OCI-M2 (cell line): ENCODE data around the gene SLC6A12.
"Not testable (repeated sequence)": the region's sequence is repeated elsewhere in the genome, so short reads cannot be mapped to it uniquely, and the experiment has no call there.

Experiments
- DNase-seq: peaks from one replicate; lab custom pipeline; 2025; ENCODE audit not compliant: unreplicated experiment; lab: John Stamatoyannopoulos, UW

The SLC6A12 gene

DNA sequence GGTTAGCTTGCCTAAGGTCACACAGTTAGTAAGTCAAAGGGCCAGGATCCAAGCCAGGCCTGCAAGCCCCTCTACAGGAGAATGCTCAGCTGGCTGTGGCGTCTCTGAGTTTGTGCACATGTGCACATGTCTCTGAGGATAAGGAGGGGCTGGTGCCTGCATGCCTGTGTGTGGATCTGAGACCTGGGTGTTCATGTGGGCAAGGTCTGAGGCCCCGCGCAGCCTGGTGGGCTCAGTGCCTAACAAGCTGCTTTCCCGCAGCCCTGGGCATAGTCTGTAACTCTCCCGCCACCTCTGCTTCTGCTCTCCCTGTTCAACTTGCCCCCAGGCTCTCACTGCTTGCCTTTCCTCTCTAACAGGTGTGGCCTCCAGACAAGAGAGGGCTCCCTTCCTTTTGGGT, 4.3 kb upstream of the SLC6A12 start:
- DNase-seq, result no peak

DNA sequence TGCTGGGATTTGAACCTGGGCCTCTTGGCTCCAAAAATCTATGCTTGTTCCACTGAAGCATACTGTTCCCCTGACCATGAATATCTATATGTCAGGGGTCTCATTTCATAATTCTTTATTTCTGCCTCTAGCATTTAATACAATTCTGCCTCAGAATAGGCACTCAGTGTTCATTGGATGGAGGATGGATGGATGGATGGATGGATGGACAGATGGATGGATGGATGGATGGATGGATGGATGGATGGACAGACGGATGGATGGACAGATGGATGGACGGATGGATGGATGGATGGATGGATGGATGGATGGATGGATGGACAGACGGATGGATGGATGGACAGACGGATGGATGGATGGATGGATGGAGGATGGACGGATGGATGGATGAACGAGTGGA, 3.1 kb upstream of the SLC6A12 start:
- not testable (repeated sequence) for DNase-seq

DNA sequence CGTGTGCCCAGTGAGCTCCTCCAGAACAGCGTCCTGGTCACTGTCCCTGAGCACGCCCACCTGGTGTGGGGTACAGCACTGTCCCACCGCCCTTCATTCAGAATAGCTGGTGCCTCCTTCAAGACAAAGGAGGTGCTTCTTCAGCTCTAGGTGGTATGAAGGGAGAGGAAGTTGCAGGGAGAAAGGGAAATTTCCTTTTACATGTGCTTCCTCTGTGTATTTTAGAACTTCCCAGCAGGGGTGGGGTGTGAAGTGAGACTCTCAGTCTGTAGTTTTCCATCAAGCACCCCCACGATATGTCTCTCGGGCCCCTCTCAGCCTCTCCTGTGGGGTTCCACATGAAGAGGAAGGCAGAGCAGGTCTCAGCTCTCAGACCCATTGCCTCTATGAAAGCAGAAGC, 1.2 kb upstream of the SLC6A12 start:
- DNase-seq, result no peak

DNA sequence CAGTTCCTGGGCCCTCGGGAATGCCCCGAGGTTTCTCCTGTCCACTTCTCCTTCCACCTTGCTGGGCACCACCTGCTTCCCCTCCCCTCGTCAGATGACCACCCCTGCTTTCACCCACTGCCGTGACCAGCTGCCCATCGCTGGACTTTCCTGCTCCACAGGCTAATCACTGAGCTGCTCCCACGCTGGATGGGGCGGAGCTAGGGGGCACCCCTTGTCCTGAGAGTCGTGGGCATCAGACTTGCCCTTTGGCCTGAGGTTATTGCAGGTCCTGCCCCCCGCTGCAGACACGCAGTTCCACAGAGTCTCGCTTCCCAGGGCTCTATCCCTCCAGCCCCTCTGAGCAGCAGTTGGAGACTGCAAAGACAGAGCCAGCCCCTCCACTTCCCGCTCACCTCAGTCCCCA, 427 bp downstream of the SLC6A12 start:
- DNase-seq, result no peak

DNA sequence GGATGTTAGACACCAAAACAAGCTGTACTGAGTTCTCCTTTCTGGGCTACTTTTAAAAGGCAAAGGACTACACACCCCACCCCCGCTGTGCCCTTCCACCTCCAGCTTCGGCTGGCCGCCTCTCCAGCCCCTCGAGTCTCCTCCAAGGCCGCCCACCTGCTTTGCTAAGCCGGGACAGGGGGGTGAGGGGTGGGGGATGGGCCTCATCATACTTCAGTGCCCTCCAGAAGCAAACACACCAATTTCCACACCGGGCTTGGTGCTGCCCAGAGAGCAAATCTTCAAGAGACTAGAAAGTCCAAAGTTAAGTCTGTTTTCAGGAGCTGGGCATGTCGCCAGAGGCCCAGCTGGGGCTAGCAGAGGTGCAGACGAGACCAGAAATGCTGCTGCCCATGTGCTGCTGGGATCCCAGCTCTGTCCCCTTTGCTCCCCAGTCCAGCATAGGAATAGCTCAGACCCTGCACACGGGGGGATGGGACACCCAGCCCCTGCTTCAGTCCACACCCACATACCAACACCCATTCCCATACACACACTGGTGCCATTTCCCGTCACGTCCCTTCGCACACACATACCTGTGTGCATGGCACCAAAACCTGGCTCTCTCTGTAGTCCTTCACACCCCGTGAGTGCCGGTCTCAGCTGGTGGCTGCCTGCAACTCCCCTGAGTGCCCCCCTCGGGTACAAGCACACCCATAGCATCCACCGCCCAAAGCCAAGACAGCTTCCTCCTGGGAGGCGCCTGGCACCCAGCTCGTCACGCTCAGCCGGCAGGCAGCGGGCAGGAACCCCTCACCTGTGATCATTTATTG, 1.0 kb downstream of the SLC6A12 start:
- no peak for DNase-seq

DNA sequence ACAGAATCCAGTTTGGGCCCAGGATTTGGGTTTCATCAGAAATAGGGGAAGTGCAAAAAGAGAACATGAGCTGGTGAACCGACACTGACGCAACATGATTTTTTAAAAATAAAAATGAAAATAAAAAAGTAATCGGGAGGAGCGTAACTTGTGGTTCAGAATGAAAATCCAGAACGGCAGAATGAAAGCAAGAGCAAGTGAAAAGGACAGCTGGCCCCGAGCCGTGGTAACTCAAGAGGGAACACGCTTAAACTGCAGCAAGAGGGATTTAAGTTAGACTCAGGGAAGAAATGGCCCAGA, 1.6 kb downstream of the SLC6A12 start:
- DNase-seq, result no peak

DNA sequence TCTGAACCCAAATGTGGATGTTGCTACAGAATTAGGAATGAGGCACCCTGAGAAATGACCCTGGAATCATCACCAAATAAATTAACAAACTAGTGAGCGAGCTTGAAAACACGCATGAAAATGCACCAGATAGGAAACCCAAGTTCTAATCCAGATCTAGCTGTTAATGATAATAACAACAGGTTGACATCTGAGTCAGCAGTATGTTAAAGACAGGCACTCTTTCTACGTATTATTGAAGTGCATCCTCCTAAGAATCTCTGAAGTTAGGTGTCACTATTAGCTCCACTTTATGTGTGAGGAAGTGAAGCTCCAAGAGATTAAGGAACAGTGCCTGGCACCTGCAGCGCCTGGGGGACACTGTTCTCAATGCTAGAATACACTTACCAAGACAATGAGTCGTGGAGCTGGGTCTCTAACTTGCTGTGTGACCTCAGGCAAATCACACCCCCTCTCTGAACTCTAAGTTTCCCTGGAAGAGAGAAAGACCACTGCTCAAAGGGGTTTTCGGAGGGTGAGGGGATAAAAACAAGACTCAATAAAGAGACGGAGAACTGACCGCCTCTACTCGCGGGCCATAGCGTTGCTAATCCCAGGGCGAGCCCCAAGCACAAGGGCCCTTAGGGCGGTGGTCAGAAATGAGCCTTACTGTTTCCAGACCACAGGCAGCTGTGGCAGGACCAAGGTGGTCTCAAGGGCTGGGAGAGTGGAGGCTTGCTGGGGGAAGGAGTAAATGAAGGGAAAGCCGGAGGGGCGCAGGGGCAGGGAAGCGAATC, 2.1 kb downstream of the SLC6A12 start:
- no peak for DNase-seq

DNA sequence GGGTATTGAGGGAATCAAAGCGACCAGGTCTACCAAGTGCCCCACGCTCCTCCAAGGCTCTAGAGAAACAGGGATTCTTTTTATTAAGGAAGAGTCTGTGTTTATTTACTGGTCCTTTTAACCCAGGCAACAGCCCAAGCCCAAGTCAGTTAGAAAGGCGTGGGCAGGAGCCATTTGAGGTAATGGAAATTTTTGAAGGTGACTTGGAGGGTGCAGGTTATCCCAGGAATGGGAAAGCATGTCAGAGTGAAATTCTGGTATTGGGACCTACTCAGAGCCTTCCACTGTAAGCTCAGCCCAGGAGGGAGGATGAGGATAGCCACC, 2.9 kb downstream of the SLC6A12 start:
- DNase-seq, result no peak

DNA sequence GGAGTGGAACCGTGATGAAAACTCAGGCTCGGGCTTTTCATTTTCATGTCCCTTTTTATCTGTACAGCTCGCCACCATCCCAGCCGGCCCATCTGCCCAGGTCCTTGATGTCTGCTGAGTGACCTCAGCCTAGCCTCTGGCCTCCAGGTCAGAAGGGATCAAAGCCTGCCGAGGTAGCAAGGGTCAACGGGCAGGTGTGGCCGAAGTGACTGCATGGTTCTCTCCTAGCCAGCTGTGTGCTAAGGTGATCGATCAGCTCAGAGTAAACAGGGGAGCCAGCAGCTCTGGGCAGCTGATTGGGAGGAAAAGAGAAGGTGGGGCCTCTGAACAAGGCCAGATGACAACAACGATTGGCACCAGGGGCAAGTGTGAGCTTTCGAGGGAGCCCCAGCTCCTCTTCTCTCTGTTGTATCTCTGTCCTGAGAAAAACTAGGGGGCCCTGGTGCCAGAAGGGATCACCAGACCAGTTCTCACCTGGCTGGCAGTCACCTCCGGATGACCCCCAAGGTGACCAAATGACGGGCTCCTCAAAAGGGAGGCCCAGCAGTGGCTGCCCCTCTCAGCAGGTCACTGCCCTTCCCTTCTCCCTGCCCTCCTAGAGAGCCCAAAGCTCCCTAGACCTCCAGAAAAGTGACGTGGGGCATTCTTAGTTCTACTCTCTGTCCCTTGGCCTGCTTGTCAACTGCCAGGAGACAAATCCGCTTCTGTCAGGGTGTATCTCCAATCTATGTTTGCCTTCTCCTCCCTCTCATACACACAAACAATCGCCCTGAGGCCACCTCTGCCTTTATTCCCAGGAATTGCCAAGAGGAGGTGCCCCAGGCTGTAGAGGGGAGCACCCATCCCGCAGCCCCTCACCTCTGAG, 3.4 kb downstream of the SLC6A12 start:
- DNase-seq, result no peak

DNA sequence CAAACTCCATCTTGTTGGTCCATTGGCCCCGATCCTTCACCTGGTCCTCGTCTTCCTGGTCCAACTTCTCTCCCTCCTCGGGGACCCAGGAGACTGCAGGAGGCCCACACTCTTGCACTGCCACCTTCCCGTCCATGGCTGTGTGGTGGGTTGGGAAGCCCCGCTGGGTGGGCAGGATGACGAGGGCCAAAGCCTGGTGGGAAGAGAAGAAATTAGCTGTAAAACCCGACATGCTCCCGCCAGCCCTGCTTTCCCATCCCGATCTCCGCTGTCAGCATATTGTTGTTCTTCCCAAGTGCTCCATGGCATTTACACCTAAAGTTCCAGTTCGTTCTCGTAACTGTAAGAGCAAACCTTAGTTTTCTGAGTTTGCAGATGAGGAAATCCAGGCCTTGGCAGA, 4.1 kb downstream of the SLC6A12 start:
- no peak for DNase-seq

DNA sequence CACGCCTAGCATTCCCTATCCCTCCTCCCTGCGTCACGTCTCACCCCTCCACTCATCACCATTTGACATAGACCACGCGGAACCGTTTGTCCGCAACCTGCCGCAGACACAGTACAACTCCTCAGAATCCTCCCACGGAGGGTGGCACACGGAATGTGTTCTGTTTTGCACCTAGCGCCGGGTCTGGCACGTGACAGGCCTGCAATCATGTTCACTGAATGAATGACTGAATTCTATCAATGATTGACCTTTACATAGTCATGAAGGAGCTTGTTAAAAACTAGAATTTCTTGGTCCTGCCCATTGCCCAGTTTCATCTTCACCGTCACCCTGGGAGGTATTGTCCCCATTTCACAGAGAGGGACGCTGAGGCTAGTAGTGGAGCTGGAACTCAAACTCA, 4.7 kb downstream of the SLC6A12 start:
- DNase-seq, result no peak

DNA sequence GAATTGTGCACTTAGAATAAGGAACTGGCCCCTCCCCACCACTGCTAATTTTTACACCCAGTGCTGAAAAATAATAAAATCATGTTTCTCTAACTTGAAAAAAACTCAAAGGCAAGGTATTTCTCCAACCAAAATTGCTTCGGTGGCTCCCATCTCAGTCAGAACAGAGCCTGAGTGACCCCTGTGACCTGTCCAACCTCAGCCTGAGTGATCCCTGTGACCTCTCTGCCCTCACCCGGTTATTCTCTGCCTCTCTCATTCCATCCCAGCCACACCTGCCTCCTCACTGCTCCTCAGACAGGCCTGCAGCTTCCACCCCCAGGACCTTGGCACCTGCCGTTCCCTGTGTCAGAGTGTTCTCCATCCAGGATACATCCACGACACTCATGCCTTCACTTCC, 5.1 kb downstream of the SLC6A12 start:
- no peak for DNase-seq

DNA sequence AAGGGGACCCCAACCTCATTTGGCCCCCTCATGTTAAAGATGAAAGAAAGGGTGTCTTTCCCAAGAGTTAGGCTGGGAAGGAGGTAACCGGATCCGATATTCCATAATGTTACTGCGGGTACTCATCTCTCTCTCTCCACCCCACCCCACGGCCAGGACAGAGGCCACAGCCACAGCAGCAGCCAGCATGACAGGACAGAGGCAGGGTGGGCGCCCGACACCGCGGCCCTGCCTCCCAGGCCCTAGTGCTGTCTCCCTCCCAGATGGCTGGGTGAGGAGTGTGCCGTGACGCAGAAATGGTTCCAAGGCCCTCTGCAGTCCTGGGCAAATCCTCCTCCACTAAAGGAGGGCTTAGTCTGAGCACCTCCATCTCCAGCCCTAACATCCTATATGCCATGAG, 6.2 kb downstream of the SLC6A12 start:
- no peak for DNase-seq

DNA sequence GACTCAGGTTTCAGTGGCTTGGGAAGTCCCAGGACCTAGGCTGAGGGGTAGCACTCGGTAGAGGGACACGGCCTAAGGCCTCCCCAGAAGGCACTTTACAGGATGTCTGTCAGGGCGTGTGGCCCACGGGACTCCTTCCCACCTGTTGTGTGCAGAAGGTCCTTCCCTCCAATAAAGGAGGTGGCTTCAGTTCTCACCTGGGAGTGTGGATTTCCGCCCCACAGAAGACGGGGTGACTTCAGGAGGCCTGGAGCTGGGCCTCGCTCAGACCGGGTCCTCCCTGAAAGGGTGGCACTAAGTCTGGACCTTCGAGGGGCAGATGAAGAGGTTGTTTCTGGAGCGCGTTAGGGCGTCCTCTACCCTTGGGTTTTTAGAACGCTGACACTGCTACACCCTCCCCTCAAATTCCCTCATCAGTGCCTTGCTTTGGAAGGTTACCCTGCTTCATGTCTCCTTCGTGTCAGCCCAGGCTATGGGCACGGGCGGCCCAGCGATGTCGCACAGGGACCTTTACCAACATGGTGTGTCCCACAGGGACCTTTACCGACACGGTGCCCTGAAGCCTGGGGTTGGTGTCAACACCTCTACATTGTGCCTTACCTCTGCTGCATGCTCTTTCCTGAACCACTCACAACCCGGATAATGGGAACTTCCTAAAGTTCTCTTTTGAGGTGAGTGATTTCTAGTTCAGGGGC, 7.1 kb downstream of the SLC6A12 start:
- DNase-seq, result no peak

DNA sequence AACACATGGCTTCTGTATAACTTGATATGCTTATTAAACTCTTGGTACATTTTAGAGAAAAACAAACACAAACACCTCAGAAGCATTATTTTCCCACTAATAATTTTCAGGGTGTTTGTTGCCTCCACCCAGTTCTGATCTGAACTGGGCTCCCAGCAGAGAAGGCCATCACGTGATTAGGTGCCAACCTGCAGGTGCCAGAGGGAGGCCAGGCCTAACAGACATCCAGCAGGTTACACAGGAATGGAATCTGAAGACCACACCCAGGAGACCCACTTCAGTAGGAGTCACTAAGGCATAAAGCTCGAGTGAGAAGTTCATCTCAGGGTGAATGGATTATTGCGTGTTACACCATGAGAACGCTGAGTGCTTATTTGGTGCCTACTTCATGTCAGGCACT, 8.9 kb downstream of the SLC6A12 start:
- DNase-seq, result no peak

DNA sequence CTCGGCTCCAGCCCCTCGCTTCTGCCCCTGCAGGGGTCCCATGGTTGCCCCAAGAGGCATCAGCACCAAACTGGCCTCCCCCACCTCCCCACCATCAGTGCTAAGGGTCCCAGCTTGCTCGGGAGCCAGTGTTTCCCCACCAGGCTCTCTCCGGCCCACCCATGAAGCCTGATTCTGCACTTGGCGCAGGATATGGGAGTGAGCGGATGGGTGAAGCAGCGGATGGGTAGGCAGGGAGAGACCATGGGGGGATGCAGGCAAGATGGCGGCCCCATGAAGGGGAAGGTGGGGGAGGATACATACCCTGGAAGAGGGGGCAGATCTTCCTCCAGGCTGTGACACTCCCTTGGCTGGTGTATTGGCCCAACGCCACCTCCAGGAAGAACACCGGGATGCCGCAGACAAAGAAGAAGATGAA, 9.7 kb downstream of the SLC6A12 start:
- no peak for DNase-seq

DNA sequence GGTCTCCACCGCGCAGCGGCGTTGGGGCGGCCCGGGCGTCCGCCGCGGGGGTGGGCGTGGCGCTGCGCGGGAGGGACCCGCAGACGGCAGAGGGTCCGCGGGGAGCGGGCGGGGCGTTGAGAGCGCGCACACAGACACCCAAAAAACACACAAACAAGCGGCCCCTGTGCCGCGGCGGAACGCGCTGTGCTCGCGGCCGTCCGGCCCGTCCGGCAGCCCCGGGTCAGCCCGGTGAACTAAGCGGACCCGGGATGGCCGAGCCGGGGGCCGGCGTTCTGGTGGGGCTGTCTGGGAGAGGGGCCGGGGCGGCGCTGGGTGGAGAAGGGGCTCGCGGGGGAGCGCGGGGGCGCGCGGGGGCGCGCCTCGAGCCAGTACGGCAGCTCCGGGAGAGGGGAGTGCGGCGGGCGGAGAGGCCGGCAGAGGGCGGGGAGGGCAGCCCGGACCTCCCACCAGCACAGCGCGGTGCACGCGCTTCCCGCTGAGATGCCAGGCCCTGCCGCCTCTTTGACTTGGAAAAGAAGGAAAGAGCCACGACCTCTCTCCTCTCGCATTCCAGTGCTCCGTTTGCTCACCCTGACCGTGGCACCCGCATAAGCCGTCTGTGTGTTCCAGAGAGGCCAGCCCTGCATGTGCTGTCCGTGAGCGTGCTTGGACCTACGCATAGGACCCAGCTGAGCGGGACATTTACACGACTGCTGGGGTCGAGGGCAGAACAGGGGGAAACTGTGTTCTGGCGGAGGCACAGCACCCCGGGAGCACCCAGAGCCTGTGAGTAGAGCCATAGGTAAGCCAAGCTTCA, 10.3 kb downstream of the SLC6A12 start:
- no peak for DNase-seq

DNA sequence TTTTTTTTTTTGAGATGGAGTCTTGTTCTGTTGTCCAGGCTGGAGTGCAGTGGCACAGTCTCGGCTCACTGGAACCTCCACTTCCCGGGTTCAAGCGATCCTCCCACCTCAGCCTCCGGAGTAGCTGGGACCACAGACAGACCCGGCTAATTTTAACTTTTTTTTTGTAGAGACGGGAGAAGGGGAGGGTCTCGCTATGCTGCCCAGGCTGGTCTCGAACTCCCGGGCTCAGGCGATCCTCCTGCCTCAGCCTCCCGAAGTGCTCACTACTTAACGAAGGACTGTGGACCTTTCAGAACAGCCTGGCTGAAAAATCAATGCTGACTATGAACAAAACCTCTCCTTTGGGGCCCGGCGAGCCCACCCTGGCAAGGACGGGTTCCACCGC, 10.9 kb downstream of the SLC6A12 start:
- no peak for DNase-seq

DNA sequence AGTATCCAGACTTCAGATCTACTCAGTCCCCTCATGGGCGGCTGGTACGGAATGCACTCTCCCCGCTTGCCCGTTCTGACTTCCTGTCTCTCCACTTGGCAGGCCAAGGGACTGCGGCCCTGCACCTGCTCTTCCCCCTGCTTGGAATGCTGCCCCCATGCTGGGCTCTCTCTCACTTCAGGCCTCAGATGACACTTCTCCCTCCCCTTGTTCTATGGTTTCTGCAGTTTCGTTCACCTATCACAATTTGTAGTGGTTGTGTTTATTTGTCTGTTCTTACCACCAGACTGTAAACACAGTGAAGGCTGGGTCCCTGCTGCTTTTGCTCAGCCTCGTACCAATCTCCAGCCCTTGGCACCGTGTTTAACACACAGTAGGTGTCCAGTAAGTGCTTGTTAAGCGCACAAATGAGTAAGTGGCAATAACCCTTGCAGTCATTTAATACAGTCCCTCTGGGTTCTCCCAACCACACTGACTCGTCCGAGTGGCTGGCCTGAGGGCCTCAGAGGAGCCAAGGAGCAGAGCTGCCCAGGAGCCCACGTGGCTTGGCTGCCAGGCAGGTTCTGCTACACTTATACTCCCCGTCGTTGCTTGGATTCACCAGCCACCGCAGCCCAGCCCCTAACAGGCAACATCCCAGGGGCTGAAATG, 11.8 kb downstream of the SLC6A12 start:
- no peak for DNase-seq

DNA sequence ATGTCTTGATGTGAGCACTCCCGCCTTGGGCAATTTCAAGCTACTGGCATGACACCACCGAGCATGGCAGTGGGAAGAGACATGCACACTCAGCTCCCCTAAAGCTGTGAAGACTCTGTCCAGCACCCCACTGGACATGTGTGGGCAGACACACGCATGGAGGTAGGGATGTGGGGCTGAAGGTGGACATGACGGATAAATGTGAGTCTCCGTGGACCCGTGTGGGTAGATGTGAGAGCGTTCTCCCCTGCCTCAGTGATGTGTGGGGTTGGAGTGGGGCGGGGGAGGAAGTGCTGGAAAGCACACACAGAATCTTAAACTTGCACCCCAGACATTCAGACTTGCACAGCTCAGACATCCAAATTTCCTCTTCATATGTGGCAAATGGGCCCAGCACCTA, 12.6 kb downstream of the SLC6A12 start:
- no peak for DNase-seq
